ENCODE data around the gene ZBTB7A.
"Not testable (repeated sequence)": the region's sequence is repeated elsewhere in the genome, so short reads cannot be mapped to it uniquely, and the experiment has no call there.

Gene ZBTB7A

GRCh38 chr19:4015705-4016402 is 50.8 kb downstream of the ZBTB7A start:
- no peak for DNase-seq (ENCODE audit: low read depth)

GRCh38 chr19:4014541-4015491 is 51.9 kb downstream of the ZBTB7A start:
- no peak overlapping the region for H3K4me3 ChIP-seq (ENCODE audit: low read depth, low read length)
- no peak for DNase-seq (ENCODE audit: low read depth)
- TF ChIP-seq CTCF (IDR thresholded peaks at IDR 0.05; ENCODE audit: control insufficient read depth, extremely low read depth, insufficient read depth): no peak

More at GRCh38 chr19:4015705-4016402, 50.8 kb downstream of the ZBTB7A start:
- TF ChIP-seq CTCF (IDR thresholded peaks at IDR 0.05; ENCODE audit: control insufficient read depth, extremely low read depth, insufficient read depth): no peak
- H3K4me3 ChIP-seq (ENCODE audit: low read depth, low read length): no peak overlapping the region

GRCh38 chr19:4013886-4014540 is 52.7 kb downstream of the ZBTB7A start:
- TF ChIP-seq CTCF (IDR thresholded peaks at IDR 0.05; ENCODE audit: control insufficient read depth, extremely low read depth, insufficient read depth): no peak
- no peak for DNase-seq (ENCODE audit: low read depth)
- no peak overlapping the region for H3K4me3 ChIP-seq (ENCODE audit: low read depth, low read length)

GRCh38 chr19:4012975-4013634 is 53.6 kb downstream of the ZBTB7A start:
- TF ChIP-seq CTCF (IDR thresholded peaks at IDR 0.05; ENCODE audit: control insufficient read depth, extremely low read depth, insufficient read depth): no peak
- no peak for DNase-seq (ENCODE audit: low read depth)
- H3K4me3 ChIP-seq (ENCODE audit: low read depth, low read length): no peak overlapping the region

GRCh38 chr19:4012092-4012974 is 54.4 kb downstream of the ZBTB7A start:
- H3K4me3 ChIP-seq (ENCODE audit: low read depth, low read length): no peak overlapping the region
- DNase-seq (ENCODE audit: low read depth): no peak
- TF ChIP-seq CTCF (IDR thresholded peaks at IDR 0.05; ENCODE audit: control insufficient read depth, extremely low read depth, insufficient read depth): no peak

- DNase-seq (ENCODE audit: low read depth): not testable (repeated sequence)
Observed at GRCh38 chr19:4011430-4011829, 55.3 kb downstream of the ZBTB7A start.

More at GRCh38 chr19:4011430-4011829, 55.3 kb downstream of the ZBTB7A start:
- not testable (repeated sequence) for H3K4me3 ChIP-seq (ENCODE audit: low read depth, low read length)
